Tibial nerve (tissue), 3 donors: ENCODE data around the gene EYS.

Source experiments
- CTCF ChIP-seq, 5 experiments: fragments of 200-600 bp in 3 of 5; fragments of 450-650 bp in 2 of 5; sonication (generic) in 3 of 5; IDR thresholded peaks; one replicate each; pipeline ENCODE4 v1.5.1; 2016 to 2019; ENCODE audit warnings: antibody characterized with exemption in 5 of 5, mild to moderate bottlenecking in 3 of 5, moderate library complexity in 2 of 5
- POLR2A ChIP-seq, 2 donors: fragments of 450-650 bp; IDR thresholded peaks; one replicate each; pipeline ENCODE4 v1.6.1; 2017; ENCODE audit warnings: antibody characterized with exemption in 2 of 2, mild to moderate bottlenecking in 2 of 2, moderate library complexity in 2 of 2

GRCh38 chr6:64081453-64081852 lies 1625.6 kb downstream of the EYS start:
- no peak for TF ChIP-seq CTCF (IDR thresholded peaks at IDR 0.05)
- no peak for TF ChIP-seq POLR2A (IDR thresholded peaks at IDR 0.05)
